WTC11 (cell line): ENCODE data around the gene ATL1. TPM values are rescaled to one million over a fixed set of nuclear protein-coding genes. Genes with fewer than 3 reads are reported as not detected.
"Not testable (repeated sequence)": the region's sequence is repeated elsewhere in the genome, so short reads cannot be mapped to it uniquely, and the experiment has no call there.

Experiments used
- ATAC-seq: fragments of 200-7000 bp; cut with Tn5 transposase; 2 replicates; pipeline ENCODE4 v1.10.0; 2021; ENCODE audit warnings: mild to moderate bottlenecking, moderate library complexity
- CTCF ChIA-PET: fragments of 300-600 bp; sonication (Branson Sonifier 250); formaldehyde crosslinking; loops from one replicate; lab custom pipeline; 2021; ENCODE audit warnings: antibody characterized with exemption; lab: Charles Lee
- POLR2A ChIA-PET: fragments of 350-600 bp; sonication (Branson Sonifier 250); formaldehyde crosslinking; loops from one replicate; lab custom pipeline; 2021; ENCODE audit warnings: antibody characterized with exemption; lab: Charles Lee
- DNase-seq: peaks from one replicate; pipeline ENCODE4 v3.0.0; 2021; ENCODE audit warnings: low spot score
- H3K27ac Mint-ChIP-seq: 2 replicates; pipeline ENCODE4 v1.8.0; 2021; ENCODE audit warnings: mixed read lengths
- H3K27me3 Mint-ChIP-seq: 2 replicates; pipeline ENCODE4 v1.8.0; 2021; ENCODE audit warnings: low read depth, mild to moderate bottlenecking, moderate library complexity, mixed read lengths
- H3K36me3 Mint-ChIP-seq: 2 replicates; pipeline ENCODE4 v1.8.0; 2021; ENCODE audit warnings: mixed read lengths
- H3K4me1 Mint-ChIP-seq: 2 replicates; pipeline ENCODE4 v1.8.0; 2022; ENCODE audit warnings: mixed read lengths
- H3K4me3 Mint-ChIP-seq: 2 replicates; pipeline ENCODE4 v1.8.0; 2021; ENCODE audit warnings: mild to moderate bottlenecking, moderate library complexity, mixed read lengths
- H3K9me3 Mint-ChIP-seq: 2 replicates; pipeline ENCODE4 v1.8.0; 2021; ENCODE audit warnings: mixed read lengths
- ATF1 ChIP-seq: sonication (generic); formaldehyde crosslinking; IDR thresholded peaks from 2 replicates; pipeline ENCODE4 v1.8.1; 2023; ENCODE audit warnings: mild to moderate bottlenecking, moderate library complexity, missing genetic modification reagents
- ATF2 ChIP-seq: sonication (generic); formaldehyde crosslinking; IDR thresholded peaks from 2 replicates; pipeline ENCODE4 v1.8.1; 2022; ENCODE audit warnings: low read depth, missing genetic modification reagents, borderline replicate concordance
- CREB1 ChIP-seq: sonication (generic); formaldehyde crosslinking; IDR thresholded peaks from 2 replicates; pipeline ENCODE4 v1.8.0; 2023; ENCODE audit warnings: mild to moderate bottlenecking, missing genetic modification reagents
- EMX1 ChIP-seq: fragments of 250-450 bp; sonication (Bioruptor Pico); IDR thresholded peaks from 2 replicates; pipeline ENCODE4 v1.8.0; 2021; ENCODE audit warnings: mild to moderate bottlenecking
- ETV6 ChIP-seq: sonication (generic); formaldehyde crosslinking; IDR thresholded peaks from 2 replicates; pipeline ENCODE4 v1.8.1; 2022; ENCODE audit warnings: mild to moderate bottlenecking, missing genetic modification reagents
- FOXJ3 ChIP-seq: sonication (generic); formaldehyde crosslinking; IDR thresholded peaks from 2 replicates; pipeline ENCODE4 v1.9.0; 2021; ENCODE audit warnings: missing genetic modification reagents, mild to moderate bottlenecking, borderline replicate concordance
- HMGXB4 ChIP-seq: sonication (generic); formaldehyde crosslinking; IDR thresholded peaks from 2 replicates; pipeline ENCODE4 v1.8.1; 2023; ENCODE audit warnings: mild to moderate bottlenecking, moderate library complexity, missing genetic modification reagents
- NFYB ChIP-seq: sonication (generic); formaldehyde crosslinking; conservative IDR thresholded peaks from 2 replicates; pipeline ENCODE4 v1.8.0; 2022; ENCODE audit warnings: low read depth, missing genetic modification reagents
- NR1H2 ChIP-seq: sonication (generic); formaldehyde crosslinking; IDR thresholded peaks from 2 replicates; pipeline ENCODE4 v1.9.0; 2021; ENCODE audit warnings: mild to moderate bottlenecking, moderate library complexity, missing genetic modification reagents
- NR3C1 ChIP-seq: sonication (generic); formaldehyde crosslinking; conservative IDR thresholded peaks from 2 replicates; pipeline ENCODE4 v1.8.1; 2023; ENCODE audit warnings: low read depth, mild to moderate bottlenecking, missing genetic modification reagents
- SMAD4 ChIP-seq: sonication (generic); formaldehyde crosslinking; IDR thresholded peaks from 2 replicates; pipeline ENCODE4 v1.8.0; 2022; ENCODE audit warnings: mild to moderate bottlenecking, missing genetic modification reagents
- TCF7 ChIP-seq: sonication (generic); formaldehyde crosslinking; IDR thresholded peaks from 2 replicates; pipeline ENCODE4 v1.8.0; 2022; ENCODE audit warnings: mild to moderate bottlenecking, low read depth, missing genetic modification reagents, moderate library complexity
- TEAD1 ChIP-seq: sonication (generic); formaldehyde crosslinking; IDR thresholded peaks from 2 replicates; pipeline ENCODE4 v1.8.0; 2022; ENCODE audit warnings: mild to moderate bottlenecking, missing genetic modification reagents
- USF1 ChIP-seq: sonication (generic); formaldehyde crosslinking; IDR thresholded peaks from 2 replicates; pipeline ENCODE4 v1.8.0; 2022; ENCODE audit warnings: mild to moderate bottlenecking, missing genetic modification reagents
- ZNF396 ChIP-seq: fragments of 250-450 bp; sonication (Bioruptor Pico); IDR thresholded peaks from 2 replicates; pipeline ENCODE4 v1.8.0; 2021; ENCODE audit warnings: mild to moderate bottlenecking, moderate library complexity, borderline replicate concordance
- total RNA-seq: library from RNA; stranded (reverse); gene quantifications from 3 replicates; pipeline ENCODE4 v1.2.3, GENCODE V29; 2021
- TF ChIP-seq, protein P1 (sequence below): sonication (generic); formaldehyde crosslinking; IDR thresholded peaks from 2 replicates; pipeline ENCODE4 v1.8.1; 2022; ENCODE audit warnings: mild to moderate bottlenecking, missing genetic modification reagents, moderate library complexity, borderline replicate concordance
- TF ChIP-seq, protein P2 (sequence below): sonication (generic); formaldehyde crosslinking; IDR thresholded peaks from 2 replicates; pipeline ENCODE4 v1.8.0; 2022; ENCODE audit warnings: missing genetic modification reagents
- TF ChIP-seq, protein P3 (sequence below): sonication (generic); formaldehyde crosslinking; IDR thresholded peaks from 2 replicates; pipeline ENCODE4 v1.8.0; 2023; ENCODE audit warnings: missing genetic modification reagents

The ATL1 gene
- total RNA-seq, 1 experiment from 2014 or later = 3.7 TPM

GRCh38 chr14:50622978-50623377 is 63.0 kb downstream of the ATL1 start (continued):
- TF ChIP-seq CREB1 (CRISPR knock-in tag) = no peak
- TF ChIP-seq, protein P1, sequence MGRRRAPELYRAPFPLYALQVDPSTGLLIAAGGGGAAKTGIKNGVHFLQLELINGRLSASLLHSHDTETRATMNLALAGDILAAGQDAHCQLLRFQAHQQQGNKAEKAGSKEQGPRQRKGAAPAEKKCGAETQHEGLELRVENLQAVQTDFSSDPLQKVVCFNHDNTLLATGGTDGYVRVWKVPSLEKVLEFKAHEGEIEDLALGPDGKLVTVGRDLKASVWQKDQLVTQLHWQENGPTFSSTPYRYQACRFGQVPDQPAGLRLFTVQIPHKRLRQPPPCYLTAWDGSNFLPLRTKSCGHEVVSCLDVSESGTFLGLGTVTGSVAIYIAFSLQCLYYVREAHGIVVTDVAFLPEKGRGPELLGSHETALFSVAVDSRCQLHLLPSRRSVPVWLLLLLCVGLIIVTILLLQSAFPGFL = no peak

DNA sequence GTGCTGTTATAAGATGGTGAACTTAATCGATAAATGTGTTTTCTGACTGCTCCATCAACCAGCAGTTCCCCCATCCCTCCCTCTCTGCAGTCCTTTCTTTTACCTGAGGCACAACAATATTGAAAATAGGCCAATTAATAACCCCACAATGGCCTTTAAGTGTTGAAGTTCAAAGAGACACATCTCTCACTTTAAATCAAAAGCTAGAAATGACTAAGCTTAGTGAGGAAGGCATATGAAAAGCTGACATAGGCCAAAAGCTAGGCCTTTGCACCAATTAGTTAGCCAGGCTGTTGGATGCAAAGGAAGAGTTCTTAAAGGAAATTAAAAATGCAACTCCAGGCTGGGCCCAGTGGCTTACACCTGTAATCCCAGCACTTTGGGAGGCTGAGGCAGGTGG is 64.5 kb downstream of the ATL1 start:
- ATAC-seq (no peak), DNase-seq (no peak)
- H3K9me3 Mint-ChIP-seq = no peaks in the 10 kb centered on the region
- no peak overlapping the region for H3K4me3 Mint-ChIP-seq
- H3K36me3 Mint-ChIP-seq = no peaks in the 10 kb centered on the region
- H3K4me1 Mint-ChIP-seq = no peaks in the 10 kb centered on the region
- CTCF ChIA-PET = interaction anchor here (1.0 kb wide), 1 partner anchor 24 kb away, joined by 4 read pairs; no protein-coding TSS in a partner anchor
- TF ChIP-seq NR1H2 = no peak
- POLR2A ChIA-PET = no interaction called here
- no peak overlapping the region for H3K27ac Mint-ChIP-seq
- no peaks in the 10 kb centered on the region for H3K27me3 Mint-ChIP-seq

- H3K4me3 Mint-ChIP-seq, POLR2A ChIA-PET, H3K9me3 Mint-ChIP-seq, H3K27me3 Mint-ChIP-seq, DNase-seq, ATAC-seq, H3K36me3 Mint-ChIP-seq, H3K4me1 Mint-ChIP-seq: not testable (repeated sequence)
- CTCF ChIA-PET = interaction anchor here (1.0 kb wide), 1 partner anchor 24 kb away, joined by 4 read pairs; no protein-coding TSS in a partner anchor
- H3K27ac Mint-ChIP-seq = peak overlapping the region; percentile 45; the same call in 1 of the 2 replicates
These were observed 65.0 kb downstream of the ATL1 start for GRCh38 chr14:50624947-50625346.

GRCh38 chr14:50631408-50631821 is 71.5 kb downstream of the ATL1 start:
- Mint-ChIP-seq H3K9me3 (no peaks in the 10 kb centered on the region), H3K4me3 (no peak overlapping the region), H3K27ac (0 out of 2 replicates have a peak overlapping the region, but pooled peaks have one; percentile 38), H3K27me3 (no peaks in the 10 kb centered on the region), H3K4me1 (no peaks in the 10 kb centered on the region), H3K36me3 (peaks cover 8% of the 10 kb centered on the region)
- CTCF ChIA-PET = interaction anchor here (0.5 kb wide), 1 partner anchor 773 kb away, joined by 4 read pairs; no protein-coding TSS in a partner anchor
- ATAC-seq = no peak
- DNase-seq = no peak
- no peak for TF ChIP-seq EMX1 (CRISPR knock-in tag)
- TF ChIP-seq FOXJ3 (CRISPR knock-in tag) = no peak
- no peak for TF ChIP-seq TCF7 (CRISPR knock-in tag)
- TF ChIP-seq, protein P2, sequence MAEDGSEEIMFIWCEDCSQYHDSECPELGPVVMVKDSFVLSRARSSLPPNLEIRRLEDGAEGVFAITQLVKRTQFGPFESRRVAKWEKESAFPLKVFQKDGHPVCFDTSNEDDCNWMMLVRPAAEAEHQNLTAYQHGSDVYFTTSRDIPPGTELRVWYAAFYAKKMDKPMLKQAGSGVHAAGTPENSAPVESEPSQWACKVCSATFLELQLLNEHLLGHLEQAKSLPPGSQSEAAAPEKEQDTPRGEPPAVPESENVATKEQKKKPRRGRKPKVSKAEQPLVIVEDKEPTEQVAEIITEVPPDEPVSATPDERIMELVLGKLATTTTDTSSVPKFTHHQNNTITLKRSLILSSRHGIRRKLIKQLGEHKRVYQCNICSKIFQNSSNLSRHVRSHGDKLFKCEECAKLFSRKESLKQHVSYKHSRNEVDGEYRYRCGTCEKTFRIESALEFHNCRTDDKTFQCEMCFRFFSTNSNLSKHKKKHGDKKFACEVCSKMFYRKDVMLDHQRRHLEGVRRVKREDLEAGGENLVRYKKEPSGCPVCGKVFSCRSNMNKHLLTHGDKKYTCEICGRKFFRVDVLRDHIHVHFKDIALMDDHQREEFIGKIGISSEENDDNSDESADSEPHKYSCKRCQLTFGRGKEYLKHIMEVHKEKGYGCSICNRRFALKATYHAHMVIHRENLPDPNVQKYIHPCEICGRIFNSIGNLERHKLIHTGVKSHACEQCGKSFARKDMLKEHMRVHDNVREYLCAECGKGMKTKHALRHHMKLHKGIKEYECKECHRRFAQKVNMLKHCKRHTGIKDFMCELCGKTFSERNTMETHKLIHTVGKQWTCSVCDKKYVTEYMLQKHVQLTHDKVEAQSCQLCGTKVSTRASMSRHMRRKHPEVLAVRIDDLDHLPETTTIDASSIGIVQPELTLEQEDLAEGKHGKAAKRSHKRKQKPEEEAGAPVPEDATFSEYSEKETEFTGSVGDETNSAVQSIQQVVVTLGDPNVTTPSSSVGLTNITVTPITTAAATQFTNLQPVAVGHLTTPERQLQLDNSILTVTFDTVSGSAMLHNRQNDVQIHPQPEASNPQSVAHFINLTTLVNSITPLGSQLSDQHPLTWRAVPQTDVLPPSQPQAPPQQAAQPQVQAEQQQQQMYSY (CRISPR knock-in tag) = no peak
- POLR2A ChIA-PET = no interaction called here

DNA sequence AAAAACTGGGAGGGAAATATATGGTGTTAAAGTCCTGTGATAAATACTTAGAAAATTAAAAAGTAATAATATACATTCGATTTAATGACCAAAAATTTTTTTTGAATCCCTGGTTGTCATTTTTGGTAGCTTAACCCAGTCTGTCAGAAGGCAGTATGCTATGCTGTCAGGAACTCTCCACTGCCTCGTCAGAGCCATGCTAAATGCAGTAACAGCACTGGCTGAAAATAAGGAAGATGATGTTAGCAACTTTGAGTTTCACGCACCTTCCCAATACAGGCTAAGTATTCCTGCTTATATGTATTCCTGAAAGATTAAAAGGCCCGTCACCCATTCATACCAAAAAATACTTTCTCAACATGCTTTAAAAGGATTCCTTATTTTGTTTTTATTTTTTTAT is 74.0 kb downstream of the ATL1 start:
- Mint-ChIP-seq H3K27ac (no peak overlapping the region), H3K9me3 (no peaks in the 10 kb centered on the region), H3K4me3 (no peak overlapping the region), H3K4me1 (no peaks in the 10 kb centered on the region), H3K27me3 (no peaks in the 10 kb centered on the region), H3K36me3 (peaks cover 12% of the 10 kb centered on the region)
- ATAC-seq (no peak), DNase-seq (no peak)
- ChIA-PET CTCF (no interaction called here), POLR2A (no interaction called here)
- TF ChIP-seq ETV6 (CRISPR knock-in tag) (no peak), CREB1 (CRISPR knock-in tag) (no peak), NR3C1 (CRISPR knock-in tag) (no peak), HMGXB4 (CRISPR knock-in tag) (no peak), FOXJ3 (CRISPR knock-in tag) (no peak), ZNF396 (no peak), TEAD1 (no peak), ATF2 (no peak), ATF1 (CRISPR knock-in tag) (no peak), USF1 (CRISPR knock-in tag) (no peak), NFYB (CRISPR knock-in tag) (no peak), SMAD4 (CRISPR knock-in tag) (no peak)
- TF ChIP-seq, protein P3, sequence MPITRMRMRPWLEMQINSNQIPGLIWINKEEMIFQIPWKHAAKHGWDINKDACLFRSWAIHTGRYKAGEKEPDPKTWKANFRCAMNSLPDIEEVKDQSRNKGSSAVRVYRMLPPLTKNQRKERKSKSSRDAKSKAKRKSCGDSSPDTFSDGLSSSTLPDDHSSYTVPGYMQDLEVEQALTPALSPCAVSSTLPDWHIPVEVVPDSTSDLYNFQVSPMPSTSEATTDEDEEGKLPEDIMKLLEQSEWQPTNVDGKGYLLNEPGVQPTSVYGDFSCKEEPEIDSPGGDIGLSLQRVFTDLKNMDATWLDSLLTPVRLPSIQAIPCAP (CRISPR knock-in tag) = no peak
